GM18511 (cell line): ENCODE measurements around the gene ANKS6.

Source experiments
- ATAC-seq: cut with Tn5 transposase; IDR thresholded peaks from one replicate; pipeline ENCODE4 v1.9.1; 2021; ENCODE audit warnings: mild to moderate bottlenecking, moderate library complexity; ENCODE audit not compliant: unreplicated experiment

Gene ANKS6

DNA sequence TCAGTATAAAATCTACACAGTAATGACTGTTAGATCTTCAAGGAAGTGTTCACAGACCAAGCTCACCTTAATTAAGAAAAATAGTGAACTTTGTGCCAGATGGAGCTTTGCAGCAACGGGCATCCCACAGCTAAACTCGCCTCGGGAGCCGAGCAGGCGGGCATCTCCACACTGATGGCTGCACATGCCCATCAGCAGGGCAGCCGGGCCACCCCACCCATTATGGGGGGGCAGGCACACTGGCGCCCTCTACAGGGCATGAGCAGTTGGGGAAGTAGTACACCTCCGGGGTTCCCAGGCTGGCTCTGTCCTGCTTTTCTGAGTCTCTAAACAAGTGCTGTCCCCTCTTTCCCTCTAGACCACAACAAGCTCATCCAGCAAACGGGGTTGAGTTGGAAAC lies 21.6 kb downstream of the ANKS6 start:
- no peak for ATAC-seq

DNA sequence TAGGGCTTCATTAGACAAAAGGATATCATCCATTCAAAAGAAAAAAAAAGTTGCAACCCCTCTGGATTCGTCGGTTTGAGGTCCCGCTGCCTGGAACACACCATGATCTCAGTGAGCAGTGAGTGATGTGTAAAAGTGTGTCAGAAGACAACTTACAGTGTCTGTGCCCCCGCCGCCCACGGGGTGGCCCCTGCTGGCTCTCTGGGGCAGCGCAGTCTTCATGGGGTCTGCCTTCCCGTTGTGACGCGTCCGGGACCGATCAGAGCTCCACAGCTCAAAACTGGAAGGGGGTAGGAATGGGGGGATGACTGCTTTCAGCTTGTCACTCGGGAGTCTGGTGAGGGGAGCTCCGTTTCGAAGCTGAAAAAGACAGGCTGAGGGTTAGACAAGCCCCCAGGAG lies 22.6 kb downstream of the ANKS6 start:
- ATAC-seq, result no peak

DNA sequence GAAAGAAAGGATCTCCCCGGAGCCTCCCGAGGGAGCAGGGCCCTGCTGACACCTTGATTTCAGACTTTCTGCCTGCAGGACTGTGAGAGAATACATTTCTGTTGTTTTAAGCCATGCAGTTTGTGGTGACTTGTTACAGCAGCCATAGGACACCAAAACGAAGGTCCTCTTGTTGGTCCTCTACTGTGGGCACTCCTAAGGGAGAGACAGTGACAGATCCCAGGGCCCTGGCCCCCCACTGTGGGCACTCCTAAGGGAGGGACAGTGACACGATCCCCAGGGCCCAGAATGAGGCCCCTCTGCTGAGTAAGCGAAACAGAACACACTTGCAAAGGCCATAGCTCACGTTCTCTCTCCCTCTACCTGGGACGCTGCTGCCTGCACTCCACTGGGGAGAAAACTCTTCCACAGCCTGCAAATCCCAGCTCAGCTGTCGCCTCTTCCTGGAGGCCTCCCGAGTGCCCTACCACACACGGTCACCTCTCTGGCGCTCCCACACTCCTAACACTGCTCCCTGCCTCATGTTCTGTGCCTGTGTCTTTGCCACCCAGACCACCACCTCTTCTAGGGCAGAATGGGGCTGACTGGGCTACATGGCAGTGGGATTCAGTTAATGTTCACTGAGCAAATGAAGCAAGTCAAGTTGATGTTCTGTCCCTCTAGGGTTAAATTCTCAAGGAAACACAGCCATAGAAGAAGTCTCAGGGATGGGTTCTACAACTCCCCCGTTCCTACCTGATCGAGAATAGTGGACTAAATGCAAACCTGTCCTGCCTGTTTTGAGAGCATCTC lies 23.8 kb downstream of the ANKS6 start:
- ATAC-seq, result no peak

DNA sequence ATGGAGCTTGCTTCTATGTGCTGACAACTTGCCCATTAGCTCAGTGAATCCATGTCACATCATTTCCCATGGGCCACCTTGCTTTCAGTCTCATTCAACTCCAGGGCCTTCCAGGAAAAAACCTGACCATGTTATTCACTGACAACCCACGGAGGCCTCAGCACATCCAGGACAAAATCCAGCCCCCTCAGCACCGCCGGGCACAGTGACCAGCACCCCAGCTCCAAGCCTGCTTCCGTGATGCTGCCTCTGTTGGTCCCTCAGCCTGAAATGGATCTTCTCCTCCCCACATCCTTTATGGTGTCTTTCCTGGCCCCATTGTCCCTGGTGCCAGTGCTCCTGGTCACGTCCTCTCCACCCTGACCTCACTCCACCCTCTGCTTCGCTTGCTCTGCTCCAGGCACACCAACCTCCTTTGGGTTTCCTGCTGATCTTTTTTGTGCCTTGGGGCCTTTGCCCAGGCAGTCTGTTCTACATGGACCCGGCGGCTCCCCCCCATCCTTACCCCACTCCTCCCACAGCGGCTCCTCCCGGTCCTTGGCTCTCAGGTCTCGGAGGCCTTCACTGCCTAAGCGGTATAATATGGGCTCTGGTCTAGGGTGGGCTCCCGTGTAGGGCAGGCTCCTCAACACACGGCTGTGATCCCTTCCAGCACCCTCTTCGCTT lies 25.0 kb downstream of the ANKS6 start:
- no peak for ATAC-seq

DNA sequence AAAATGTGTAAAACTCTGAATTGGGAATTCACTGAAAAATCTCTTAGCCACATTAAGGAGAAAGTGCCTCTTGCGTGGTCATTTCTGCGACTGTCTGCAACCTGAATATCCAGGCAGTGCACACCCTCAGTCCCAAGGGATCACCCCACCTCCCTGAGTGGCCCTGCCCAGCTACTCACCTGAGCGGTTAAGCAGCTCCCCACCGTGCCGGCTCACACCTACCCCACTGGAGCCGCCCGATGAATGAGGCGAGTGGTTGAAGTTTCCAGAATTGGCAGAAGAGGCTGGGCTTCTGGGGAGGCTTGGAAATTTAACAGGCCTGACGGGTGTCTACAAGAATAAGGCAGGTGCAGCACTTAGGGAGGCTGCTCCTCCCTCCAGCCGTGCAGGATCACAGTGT lies 25.6 kb downstream of the ANKS6 start:
- ATAC-seq, result no peak

DNA sequence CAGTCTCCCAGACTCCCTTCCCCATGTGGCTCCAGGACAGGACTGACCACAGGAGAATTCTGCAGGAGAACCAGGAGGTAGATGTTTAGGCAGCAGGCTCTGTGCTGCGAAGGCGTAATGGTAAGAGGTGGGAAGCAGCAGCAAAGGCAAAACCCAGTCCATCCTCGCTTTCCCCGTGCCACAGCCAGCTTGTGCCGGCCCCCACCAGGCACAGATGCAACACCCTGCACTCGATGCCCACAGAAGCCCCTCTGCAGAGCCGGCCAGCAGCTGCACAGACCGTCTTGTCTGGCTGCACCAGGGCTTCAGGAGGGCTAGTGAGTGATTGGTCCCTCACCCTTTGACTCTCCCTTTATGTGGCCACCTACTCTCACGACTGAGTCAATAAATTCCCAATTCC lies 28.0 kb downstream of the ANKS6 start:
- ATAC-seq, result no peak

DNA sequence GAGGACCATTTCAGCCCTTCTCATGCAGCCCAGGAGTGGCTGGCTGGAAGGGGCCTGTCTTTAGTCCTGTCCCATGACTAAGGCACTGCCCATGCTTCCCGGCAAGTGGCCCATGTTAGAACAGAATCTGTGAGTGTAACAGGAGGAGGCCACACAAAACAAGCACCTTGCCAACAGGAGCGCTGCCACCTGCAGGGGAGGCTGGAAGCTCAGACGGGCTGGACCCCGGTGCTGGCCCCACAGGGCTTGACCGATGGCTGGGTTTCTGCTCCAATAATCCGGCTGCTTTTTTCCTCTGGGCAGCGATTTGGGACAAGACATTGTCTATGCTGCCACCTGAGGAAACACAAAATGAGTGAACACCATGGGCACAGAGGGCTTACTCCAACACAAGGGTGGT lies 28.4 kb downstream of the ANKS6 start:
- no peak for ATAC-seq

DNA sequence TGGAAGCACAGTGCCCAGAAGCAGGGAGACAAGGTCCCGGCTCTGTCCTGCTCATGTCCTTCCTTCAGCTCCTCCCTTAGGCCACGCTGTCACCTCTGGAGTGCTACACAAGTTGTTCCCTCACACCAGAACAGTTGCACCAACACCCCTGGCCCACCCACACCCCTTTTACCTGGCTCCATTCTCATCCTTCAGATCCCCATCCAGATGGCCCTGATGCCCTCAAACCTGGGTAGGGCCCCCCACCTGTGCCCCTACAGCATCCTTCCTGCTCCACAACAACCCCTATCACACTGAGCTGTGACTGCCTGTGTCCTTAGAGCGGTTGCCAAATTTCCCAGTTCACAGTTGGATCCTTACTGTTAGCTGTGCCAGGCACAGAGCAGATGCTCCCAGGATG lies 29.2 kb downstream of the ANKS6 start:
- ATAC-seq, result no peak

DNA sequence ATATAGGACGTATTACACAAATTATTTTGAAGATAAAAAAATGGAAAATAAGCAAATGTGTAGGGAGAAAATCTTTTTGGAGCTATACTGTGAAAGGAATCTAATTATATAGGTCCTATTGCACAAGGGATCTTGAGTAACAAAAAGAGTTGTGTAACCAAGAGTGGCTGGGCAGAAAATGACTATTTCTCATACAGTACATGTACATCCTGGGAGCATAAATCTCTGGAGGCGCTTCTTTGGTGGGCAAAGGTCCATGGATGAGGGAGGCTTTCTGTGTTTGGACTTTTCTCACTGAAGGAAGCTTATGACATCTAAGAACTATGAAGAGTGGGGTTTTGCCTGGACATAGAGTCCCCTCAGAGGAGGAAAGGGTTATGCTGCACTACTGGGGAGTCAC lies 29.8 kb downstream of the ANKS6 start:
- no peak for ATAC-seq

DNA sequence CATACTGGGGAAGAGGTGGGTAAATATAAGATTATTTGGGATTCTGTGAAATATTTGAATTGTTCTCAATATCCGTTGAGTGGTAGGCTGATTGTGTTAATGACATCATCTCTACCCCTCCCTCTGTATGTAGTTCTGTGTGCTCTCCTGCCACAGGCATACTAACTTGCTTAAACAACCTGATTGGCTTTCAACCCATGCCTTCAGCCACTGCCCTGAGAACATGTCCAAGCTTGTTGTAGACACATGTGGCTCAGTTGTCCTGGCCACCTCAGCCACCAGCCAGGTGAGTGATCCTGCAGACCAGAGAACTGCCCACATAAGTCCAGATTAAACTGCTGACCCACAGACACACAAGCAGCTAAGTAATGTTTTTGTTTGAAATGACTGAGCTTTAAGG lies 31.1 kb downstream of the ANKS6 start:
- no peak for ATAC-seq

DNA sequence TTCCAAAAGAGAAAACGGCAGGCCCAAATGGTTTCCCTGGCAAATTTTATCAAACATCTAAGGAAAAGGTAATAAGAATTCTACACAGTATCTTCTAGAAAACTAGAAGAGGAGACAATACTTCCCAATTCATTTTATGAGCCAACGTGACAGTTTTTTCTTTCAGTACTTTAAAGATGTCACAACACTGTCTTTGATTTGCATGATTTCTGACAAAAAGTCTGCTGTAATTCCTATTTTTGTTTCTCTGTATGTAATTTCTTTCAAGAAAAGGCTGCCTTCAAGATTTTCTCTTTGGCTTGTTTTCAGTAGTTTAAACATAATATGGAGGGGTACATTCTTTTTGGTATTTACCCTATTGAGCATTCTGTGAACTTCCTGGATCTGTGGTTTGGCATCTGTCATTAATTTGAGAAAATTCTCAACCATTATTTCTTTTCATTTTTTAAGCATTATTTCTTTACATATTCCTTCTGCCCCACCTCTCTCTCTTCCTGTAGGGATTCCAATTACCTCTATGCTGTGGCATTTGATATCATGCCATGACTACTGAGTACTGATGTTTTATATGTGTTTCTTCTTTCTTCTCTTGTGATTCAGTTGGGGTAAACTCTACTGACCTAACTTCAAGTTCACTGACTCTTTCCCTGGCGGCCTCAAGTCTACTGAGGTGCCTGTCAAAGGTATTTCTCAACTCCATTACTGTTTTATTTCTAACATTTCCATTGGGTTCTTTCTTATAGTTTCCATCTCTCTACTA lies 32.2 kb downstream of the ANKS6 start:
- no peak for ATAC-seq

DNA sequence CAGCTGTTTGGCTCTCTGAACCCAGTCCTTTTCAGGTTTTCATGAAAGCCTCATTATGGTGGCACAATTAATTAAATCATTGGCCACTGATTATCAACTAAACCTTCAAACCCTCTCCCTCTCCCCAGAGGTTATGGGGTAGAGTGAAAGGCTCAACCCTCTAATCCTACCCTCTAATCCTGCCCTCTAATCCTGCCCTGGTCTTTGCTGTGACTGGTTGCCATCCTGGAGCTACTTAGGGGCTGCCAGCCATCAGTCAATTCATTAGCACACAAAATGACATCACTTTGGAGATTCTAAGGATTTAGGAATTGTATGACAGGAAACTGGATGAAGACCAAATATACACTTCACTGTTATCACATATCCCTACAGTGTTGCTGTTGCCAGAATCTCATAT lies 36.1 kb downstream of the ANKS6 start:
- no peak for ATAC-seq

DNA sequence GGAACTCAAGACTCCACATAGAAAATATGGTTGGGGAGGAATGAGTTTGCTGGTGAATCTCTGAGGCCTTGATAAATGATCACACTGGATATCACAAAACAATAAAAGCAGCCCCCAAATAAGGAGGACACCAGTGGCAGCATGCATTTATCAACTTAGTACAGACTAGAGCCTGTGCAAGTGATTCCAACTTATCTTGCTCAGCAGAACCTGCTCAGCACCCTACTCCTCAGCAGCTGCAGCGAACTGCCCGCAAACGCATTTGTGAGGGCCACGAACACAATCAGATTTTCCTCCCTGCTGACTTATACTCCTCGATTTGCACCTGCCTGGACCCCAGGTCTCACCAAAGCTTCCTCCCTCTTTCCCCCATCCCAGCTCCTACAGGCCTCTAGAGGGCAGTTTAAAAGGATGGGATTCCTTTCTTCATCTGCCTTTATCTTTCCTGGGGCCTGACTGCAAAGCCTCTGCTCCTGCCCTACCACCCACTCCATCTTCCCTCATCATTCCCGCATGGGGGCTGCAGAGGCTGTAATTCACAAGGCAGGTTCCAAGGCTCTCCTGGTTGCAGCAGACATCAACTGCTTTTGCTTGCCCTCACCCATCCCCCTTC lies 41.2 kb downstream of the ANKS6 start:
- no peak for ATAC-seq

DNA sequence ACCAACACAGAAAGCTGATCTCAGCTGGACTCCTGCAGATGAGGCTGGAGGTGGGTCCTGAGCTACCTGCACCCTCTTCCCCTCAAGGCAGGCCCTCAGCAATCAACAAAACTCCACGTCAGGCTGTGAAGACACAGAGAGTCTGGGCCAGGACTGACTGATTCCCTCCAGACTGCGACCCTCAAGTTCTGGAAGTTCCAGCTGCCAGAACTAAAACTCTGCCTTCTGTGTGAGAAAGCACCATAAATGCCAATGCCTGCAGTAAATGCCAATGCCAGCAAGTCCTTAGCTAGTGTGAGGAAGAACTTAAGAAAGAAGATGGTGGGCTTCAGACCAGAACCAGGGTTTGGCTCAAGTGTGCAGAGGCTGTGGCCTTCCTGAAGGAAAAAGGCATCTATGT lies 45.1 kb downstream of the ANKS6 start:
- no peak for ATAC-seq

DNA sequence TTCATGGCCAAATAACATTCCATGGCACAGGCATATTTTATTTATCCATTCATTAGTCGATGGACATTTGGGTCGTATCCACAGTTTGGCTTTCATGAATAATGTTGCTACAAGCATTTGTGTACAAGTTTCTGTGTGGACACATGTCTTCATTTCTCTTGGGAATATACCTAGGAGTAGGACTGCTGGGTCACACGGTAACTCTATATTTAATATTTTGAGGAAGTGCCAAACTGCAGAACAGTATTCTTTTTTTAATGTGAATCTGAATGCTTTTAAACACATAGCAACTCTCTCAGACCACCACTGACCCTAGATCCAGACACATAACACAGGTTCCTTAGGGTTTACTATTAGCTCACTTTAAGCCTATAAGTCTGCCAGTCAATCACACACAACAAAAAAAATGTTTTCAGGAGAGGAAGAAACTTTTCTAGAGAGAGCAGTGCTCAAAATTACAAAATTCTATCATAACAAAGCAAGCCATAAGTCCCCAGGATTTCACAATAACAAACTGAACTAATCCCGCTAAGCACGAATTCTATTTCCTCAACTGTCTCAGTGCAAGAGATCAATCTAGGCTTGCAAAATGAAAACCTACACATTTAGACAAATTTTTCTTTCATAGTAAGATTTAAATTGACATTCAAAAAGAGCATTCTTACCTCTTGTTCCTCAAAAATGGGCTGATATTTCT lies 45.8 kb downstream of the ANKS6 start:
- no peak for ATAC-seq

DNA sequence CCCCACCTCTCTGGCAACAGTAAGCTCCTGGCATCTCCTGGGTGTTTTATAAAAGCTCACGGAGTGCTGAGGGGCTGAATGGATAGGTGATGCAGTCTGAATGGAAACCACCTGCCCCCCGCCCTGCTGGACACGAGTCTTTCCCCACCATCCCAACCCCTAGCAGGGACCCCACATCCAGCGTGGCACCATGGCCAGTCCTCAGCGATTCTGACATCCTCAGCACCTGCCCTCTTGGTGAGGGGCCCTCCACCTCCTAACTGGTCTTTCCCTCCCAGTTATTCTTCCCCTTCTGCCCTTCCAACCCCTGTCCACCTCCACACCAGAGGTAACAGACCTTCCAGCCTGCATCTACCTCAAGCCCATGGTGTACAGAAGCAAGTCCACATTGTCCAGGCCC lies 48.9 kb downstream of the ANKS6 start:
- no peak for ATAC-seq

DNA sequence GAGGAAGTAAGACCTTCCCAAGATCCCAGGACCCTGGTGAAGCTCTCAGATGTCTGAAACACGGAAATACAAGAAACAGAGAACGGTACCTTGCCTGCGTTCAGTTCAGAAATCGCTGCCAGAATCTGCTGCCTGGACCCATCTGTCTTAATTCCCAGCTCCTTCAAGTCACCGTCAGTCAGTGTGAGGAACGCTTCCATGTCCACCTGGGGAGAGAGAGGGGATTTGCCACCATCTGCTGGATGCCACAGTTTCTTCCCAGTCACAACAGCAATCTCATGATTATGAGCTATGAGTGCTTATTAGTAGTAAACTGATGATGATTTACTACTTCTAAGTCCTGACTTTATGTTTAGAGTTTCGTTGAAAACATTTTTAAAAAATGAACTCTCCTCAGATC lies 50.9 kb downstream of the ANKS6 start:
- ATAC-seq, result no peak

DNA sequence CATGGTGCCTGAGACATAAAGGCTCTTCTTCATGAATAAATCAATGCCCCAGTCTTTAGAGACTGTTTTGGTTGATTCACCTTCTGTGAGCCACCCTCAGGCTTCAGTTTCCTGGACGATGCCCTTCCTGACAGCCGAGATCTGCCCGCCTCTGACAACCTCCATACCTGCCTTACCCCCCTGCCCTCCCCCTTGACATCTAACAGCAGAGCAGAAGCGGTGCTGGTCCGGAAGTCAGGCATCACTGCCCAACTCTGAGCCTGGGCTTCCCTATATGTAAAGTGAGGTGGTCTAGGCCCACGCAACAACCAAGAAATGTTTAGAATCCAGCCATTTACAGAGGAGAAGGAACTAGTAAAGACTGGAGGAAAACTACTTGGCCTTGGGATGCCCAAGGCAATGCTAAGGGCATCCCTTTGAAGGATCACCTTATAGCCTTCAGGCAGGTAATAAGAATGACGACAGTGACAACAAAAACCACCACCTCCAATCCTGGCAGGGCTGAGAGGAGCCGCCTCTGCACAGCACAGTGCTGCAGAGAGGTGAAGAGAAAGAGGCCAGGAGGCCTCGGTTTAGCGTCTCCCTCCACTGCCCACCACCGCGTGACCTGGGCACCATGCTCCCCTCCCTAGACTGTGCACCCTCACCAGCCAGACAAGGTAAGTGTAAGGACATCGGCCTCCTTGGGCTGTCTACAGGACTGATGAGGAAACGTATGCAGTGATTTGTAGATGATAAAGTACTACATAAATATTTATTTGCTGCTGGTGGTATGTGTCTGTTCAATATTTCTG lies 52.3 kb downstream of the ANKS6 start:
- no peak for ATAC-seq

DNA sequence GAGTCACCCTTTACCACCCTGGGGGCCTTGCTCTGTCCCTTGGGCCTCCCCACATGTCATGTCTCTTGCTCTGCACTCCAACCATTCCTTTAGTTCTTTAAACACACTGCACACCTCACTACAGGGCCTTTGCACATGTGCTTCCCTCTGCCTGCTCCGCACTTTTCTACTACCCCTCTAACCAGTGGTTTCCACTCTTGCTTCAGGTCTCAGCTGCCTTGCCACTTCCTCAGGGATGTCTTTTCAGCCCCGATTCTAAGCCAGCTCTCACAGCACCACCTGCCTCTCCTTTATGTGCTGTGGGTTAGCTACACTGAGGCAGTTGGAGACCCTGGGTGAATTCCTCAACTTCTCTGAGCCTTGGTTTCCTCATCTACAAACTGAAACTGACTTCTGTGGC lies 53.0 kb downstream of the ANKS6 start:
- no peak for ATAC-seq
